Activated CD8-positive, alpha-beta memory T cell treated with anti-CD3 and anti-CD28 coated beads for 1 hour (primary cell): ENCODE data around the gene HOPX.
"Not testable (repeated sequence)": the region's sequence is repeated elsewhere in the genome, so short reads cannot be mapped to it uniquely, and the experiment has no call there.

ENCODE experiments used
- DNase-seq, 2 donors: peaks; one replicate each; pipeline ENCODE4 v3.0.0-alpha.2; 2020; ENCODE audit warnings: low read depth in 1 of 2; ENCODE audit errors: extremely low read depth in 1 of 2

HOPX gene

GRCh38 chr4:56689201-56689969 is 8.3 kb upstream of the HOPX start:
- no peak for DNase-seq

- DNase-seq = no peak
These were observed 7.1 kb upstream of the HOPX start for GRCh38 chr4:56688094-56688647.

- no peak for DNase-seq
These were observed 5.6 kb upstream of the HOPX start for GRCh38 chr4:56686537-56687231.

- DNase-seq = no peak
These were observed 3.4 kb upstream of the HOPX start for GRCh38 chr4:56684320-56685050.

GRCh38 chr4:56683455-56683854 is 2.4 kb upstream of the HOPX start:
- DNase-seq = no peak

GRCh38 chr4:56681853-56682525 is 893 bp upstream of the HOPX start:
- DNase-seq = no peak

- DNase-seq = no peak
These were observed 830 bp downstream of the HOPX start for GRCh38 chr4:56680266-56680665.

- DNase-seq = no peak
These were observed 3.4 kb downstream of the HOPX start for GRCh38 chr4:56677711-56678110.

GRCh38 chr4:56674984-56675383 is 6.1 kb downstream of the HOPX start:
- no peak for DNase-seq

- no peak for DNase-seq
These were observed 9.2 kb downstream of the HOPX start for GRCh38 chr4:56671860-56672259.

- no peak for DNase-seq
These were observed 9.7 kb downstream of the HOPX start for GRCh38 chr4:56671373-56671772.

GRCh38 chr4:56668267-56668666 is 12.8 kb downstream of the HOPX start:
- DNase-seq = no peak

GRCh38 chr4:56667396-56667795 is 13.7 kb downstream of the HOPX start:
- DNase-seq = not testable (repeated sequence)

GRCh38 chr4:56666279-56666678 is 14.8 kb downstream of the HOPX start:
- DNase-seq = no peak

GRCh38 chr4:56665781-56666180 is 15.3 kb downstream of the HOPX start:
- no peak for DNase-seq

GRCh38 chr4:56662782-56663468 is 18.2 kb downstream of the HOPX start:
- no peak for DNase-seq

GRCh38 chr4:56659946-56660345 is 21.1 kb downstream of the HOPX start:
- no peak for DNase-seq

GRCh38 chr4:56658528-56658927 is 22.6 kb downstream of the HOPX start:
- no peak for DNase-seq

- DNase-seq = no peak
These were observed 23.3 kb downstream of the HOPX start for GRCh38 chr4:56657818-56658217.

- DNase-seq = no peak
These were observed 24.0 kb downstream of the HOPX start for GRCh38 chr4:56657128-56657527.

GRCh38 chr4:56656346-56656643 is 24.8 kb downstream of the HOPX start:
- peak in 1 of 2 donors; percentile 23 for DNase-seq
